Activated naive CD8-positive, alpha-beta T cell treated with anti-CD3 and anti-CD28 coated beads, Interleukin-2, amount 50 U/mL, for 16 hours (primary cell): ENCODE data around the gene ETV5.

Experiments
- DNase-seq: peaks from one replicate; pipeline ENCODE4 v3.0.0-alpha.2; 2020; ENCODE audit warnings: low read depth, low spot score

ETV5 gene

DNA sequence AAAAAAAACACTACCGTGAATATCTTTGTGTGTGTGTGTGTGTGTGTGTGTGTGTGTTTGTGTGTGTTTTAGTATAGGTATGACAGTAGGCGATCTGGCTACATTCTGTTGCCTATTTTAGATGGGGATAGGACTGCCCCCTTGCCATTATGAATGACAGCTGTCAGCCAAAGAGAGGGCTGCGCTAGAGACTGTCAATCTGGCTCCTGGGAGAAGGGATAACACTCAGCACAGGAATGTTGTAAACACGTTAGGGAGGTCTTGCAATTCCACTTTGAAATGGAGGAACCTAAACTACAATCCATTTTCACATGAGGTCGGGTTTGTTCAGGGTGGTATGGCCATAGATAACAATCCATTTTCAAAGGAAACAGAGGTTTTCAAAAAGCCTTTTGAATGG, 14.1 kb upstream of the ETV5 start:
- no peak for DNase-seq

DNA sequence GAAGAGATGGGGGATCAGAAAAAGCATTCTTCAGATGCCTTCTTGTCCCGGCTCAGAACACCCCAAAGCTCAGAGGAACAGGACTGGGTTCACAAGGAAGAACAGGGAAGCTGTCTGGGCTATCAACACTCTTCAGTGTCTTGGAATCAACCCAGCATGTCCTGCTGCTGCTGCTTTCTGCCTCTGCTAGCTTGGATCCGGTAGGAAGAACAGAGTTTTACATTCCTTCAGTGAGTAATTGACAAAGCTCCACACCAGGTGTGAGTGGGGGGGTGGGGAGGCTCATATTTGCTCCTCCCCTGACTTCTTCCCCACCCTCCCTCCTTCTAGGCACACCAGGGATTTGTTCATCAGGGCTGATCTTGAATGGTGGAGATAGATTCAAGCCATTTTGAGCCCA, 13.1 kb upstream of the ETV5 start:
- DNase-seq: no peak

DNA sequence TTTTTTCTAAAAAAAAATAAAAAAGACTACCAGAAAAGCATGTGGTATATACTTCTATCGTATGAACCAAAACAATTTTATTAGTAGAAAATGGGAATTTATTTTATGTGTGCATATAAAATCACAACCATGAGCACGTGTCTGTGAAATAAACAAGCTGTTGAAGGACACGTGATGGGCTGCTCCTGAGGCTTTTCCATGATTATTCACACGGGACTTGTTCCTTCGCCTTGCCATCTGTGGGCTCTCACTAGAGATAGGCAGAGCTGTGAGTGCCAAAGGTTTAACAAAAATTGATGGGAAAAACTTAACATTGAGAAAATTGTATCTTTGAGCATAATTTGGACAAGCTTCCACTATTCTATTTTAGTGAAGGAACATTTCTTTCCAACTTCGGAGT, 12.4 kb upstream of the ETV5 start:
- DNase-seq: no peak

DNA sequence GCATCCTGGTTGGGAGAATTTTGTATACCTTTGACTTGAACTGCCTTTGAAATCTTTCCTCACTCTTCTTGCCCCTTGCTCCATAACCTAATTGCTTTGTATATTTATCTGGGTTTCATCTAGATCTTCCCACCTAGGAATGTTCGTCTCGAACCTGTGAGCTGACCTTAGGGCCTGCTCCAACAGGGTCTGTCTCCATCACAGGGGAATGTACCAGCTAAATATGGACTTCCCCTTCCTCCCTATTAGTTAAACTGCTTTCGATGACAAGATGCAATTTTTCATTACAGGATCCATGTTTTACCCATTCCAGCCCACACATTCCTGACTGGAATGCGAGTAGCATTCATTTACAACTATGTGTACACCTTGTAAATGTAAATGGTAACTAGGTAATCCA, 10.6 kb upstream of the ETV5 start:
- no peak for DNase-seq

- no peak for DNase-seq
Observed at GRCh38 chr3:186118692-186119091, 9.8 kb upstream of the ETV5 start.

GRCh38 chr3:186117521-186118134, 8.7 kb upstream of the ETV5 start:
- no peak for DNase-seq

GRCh38 chr3:186115239-186115996, 6.5 kb upstream of the ETV5 start:
- no peak for DNase-seq

GRCh38 chr3:186110975-186111974, 2.4 kb upstream of the ETV5 start:
- DNase-seq: no peak

GRCh38 chr3:186109897-186110803, 1.3 kb upstream of the ETV5 start:
- DNase-seq: no peak

- no peak for DNase-seq
Observed at GRCh38 chr3:186108106-186108940, 566 bp downstream of the ETV5 start.

DNA sequence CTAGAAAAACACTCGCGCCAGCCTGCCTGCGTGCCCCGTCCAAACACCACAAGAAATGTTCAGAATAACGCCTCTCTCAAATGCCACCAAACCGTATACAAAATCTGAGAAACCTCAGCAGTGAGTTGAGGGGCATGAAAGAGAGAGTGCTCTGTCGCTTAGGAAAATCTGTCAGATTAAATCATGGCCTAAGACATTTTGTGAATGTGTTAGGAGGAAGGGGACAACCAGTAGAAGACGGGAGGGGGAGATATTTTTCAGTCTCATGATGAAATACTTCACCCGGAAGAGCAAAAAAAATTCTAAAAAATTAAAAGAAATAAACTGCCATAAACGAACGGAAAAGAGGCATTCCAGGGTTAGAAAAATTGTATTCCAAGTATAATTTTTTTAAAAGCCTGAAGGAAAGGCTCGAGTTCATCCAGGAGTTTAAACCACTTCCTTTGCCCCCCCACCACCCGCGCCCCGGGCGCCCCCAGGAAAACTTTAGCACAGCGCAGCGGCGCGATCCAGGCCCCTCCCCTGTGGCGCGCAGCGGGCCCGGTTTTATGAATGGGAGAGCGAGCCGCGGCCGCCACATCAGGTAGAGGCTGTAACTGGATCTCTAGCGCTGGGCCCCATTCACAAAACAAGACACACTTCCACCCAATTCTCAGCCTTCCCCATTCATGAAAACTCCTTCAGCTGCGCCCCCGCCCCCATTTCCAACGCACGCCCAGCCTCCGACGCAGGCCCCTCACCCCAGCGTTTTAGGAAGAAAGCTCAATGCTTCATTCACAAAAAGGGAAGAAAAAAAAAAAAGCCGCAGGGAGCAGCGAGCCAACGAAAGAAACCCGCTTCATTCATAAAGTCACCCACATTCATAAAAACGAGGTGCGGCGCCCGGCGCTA, 1.4 kb downstream of the ETV5 start:
- DNase-seq: no peak

DNA sequence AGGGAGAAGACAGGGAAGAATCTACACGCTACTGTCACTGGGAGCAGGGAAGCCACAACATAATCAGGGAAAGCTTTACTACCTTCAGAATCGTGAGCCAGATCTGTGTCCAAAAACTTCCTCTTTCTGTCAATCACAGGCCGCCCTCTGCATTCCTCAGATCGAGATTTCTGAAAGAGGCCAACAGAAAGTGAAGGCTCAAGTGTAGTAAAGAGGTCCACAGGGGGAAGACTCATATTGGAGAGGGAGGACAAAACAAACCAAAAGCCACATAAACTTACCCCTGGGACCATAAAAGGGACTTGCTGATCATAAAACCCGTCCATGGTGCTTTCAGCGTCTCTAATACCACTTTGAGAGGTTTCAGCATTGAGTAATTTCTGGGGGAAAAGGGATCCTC, 3.3 kb downstream of the ETV5 start:
- no peak for DNase-seq

DNA sequence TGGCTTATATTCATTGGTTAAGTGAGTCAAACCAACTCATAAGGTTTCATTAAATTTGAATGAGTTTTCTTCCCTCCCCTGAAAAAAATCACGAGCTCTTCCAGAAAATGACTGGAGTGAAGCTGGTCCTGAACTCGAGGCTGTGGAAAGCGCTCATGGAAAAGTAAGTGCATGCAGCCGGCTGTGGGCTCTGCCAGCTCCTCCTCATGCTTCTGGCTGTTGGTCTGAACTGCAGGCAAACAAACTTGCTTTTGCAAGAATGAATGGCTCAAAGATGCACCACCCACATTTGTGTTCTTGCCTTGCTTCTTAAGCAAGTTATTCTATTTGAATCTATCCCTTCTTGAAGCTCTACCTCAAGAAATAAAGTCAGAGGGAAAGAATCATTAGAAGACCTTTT, 6.2 kb downstream of the ETV5 start:
- DNase-seq: no peak

DNA sequence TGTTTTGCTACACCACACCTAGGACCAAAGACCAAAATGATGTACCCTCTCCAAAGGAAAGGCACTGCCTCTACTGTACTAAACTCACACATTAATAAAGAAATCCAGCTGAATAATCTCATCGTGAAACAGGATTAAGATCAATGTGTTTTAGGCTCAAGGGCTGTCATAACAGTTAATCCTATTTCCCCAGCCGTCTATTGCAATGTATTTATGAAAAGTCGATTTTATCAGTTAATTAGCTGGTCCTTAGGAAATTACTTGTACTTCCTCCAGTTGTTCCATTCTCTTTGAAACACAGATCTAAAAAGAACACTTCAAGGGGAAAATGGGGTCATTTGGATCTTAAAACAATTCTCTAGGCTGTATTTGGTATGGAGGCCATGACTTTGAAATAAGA, 8.5 kb downstream of the ETV5 start:
- DNase-seq: no peak

DNA sequence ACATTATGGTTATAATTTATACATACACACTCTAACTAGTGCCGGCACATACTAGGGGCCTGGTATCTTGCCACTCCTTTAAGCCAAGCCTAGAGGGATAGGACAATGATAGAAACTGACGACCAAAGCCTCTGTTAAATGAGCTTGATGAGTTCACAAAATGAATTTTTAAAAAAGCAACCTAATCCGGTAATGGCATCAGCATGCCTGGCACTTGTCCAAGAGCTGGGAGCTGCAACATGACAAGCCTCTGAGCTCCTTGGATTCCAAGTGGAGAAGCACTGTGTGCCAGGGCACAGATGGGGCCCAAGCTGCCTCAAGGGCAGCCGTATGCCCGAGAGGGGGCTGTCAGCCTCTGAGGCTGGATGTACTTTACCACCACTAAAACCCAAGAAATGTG, 9.7 kb downstream of the ETV5 start:
- no peak for DNase-seq

- no peak for DNase-seq
Observed at GRCh38 chr3:186098740-186099139, 10.1 kb downstream of the ETV5 start.

DNA sequence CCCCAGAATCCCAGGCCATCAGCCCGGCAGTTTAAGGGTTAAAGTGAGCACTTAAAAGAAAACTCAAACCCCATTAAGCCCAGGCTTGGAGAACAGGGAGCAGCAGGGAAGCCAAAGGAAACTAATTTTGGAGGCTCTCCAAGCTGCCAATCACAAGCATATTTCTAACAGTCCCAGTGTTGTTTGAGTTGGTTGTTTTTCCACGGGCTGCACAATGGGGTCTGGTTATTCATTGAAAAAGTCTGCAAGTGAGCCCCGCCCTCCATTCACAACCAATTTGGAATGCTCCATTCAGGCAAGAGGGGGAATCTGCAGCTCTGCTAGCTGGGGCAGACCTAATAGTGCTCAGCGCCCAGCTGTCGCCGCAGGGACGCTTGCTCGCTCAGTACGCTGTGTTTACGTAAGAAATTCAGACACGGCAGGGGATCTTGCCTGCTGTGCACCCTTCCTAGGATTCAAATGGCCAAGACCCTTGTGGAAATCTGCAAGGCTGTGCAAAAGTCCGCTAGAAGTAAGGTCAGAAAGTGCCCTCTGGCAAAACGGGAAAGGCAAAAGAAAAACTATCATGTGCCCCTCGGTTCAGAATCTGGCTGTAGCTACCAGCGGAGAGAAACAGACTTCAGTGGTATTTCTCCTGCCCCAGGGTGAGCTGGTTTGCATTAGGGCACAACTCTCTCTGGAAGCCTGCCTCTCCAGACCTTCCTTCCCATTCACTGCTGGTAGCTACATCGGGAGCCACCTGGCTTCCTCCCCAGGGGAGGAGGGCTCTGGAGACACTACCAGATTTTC, 11.0 kb downstream of the ETV5 start:
- DNase-seq: no peak

DNA sequence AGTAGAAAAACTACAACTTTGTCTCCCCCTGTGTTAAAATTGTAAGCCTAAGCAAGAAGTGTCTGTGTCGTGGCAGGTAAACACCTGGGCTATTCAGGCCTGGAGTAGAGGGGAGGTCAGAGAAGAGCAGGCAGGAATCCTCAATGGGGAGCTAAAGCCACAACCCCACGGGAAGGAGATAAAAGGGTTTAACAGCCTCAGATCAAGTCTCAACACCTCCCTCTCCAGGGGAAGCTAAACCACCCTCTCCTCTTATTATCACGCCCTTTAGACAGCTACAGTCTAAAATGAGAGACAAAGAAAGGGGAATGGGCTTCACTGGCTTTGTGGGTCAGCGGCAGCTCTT, 11.6 kb downstream of the ETV5 start:
- no peak for DNase-seq

DNA sequence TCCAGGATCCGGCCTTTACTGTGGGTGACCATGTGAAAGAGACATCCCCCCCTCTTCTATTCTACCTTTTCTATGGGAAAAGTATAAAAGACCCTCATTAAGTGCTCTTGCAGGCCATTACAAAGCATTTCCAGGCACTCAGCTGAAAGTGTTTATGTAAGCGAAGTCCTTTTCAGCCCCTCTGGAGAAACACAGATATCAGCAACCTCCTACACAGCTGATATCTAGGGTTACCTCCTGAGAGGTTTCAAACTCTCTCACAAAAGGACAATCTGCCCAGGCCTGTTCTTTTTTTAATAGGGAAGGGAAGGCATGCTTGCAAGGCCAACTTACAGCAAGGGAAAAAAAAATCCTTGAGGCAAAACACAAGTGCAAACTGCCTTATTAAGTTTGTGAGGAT, 12.6 kb downstream of the ETV5 start:
- DNase-seq: no peak
